HG03558 (cell line): ENCODE results near the gene STX8.
"Not testable (repeated sequence)": the region's sequence is repeated elsewhere in the genome, so short reads cannot be mapped to it uniquely, and the experiment has no call there.

ENCODE experiments used
- ATAC-seq: cut with Tn5 transposase; IDR thresholded peaks from one replicate; pipeline ENCODE4 v1.9.1; 2021; ENCODE audit warnings: moderate number of reproducible peaks; ENCODE audit not compliant: unreplicated experiment; ENCODE audit errors: extremely low read depth

STX8 gene

GRCh38 chr17:9575381-9576101 lies at the start of gene STX8:
Gene STX8 (minus strand): TSS chr17:9575820. CDS start chr17:9575808, 12 bp downstream.
- no peak for ATAC-seq

- no peak for ATAC-seq
Measured at GRCh38 chr17:9622961-9623360, 47.3 kb upstream of the STX8 start.

DNA sequence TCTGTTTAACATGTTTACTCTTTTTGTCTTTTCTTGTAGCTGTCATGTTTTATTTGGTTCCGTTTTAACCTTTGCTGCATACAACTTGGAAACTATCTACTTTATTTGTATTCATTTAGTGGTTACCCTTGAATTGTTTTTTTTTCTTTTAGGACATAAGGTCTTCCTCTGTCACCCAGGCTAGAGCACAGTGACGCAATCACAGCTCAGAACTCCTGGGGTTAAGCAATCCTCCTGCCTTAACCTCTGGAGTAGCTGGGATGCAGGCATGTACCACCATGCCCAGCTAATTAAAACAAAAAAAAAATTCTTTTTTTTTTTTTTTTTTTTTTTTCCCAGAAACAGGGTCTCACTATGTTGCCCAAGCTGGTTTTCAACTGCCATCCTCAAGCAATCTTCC lies 39.9 kb upstream of the STX8 start:
- no peak for ATAC-seq

GRCh38 chr17:9612006-9612405 lies 36.4 kb upstream of the STX8 start:
- no peak for ATAC-seq

GRCh38 chr17:9611557-9611956 lies 35.9 kb upstream of the STX8 start:
- no peak for ATAC-seq

DNA sequence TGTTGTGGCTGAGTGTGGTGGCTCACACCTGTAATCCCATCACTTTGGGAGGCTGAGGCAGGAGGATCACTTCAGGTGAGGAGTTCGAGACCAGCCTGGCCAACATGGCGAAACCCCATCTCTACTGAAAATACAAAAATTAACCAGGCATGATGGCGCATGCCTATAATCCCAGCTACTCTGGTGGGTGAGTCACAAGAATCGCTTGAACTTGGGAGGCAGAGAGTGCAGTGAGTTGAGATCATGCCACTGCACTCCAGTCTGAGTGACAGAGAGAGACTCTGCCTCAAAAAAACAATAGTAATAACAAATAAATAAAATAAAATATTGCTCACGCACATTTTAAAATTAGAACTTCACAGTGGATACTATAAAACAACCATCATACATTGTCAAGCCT lies 31.4 kb upstream of the STX8 start:
- ATAC-seq = not testable (repeated sequence)

GRCh38 chr17:9606453-9606852 lies 30.8 kb upstream of the STX8 start:
- ATAC-seq = no peak

GRCh38 chr17:9604583-9604982 lies 29.0 kb upstream of the STX8 start:
- ATAC-seq = not testable (repeated sequence)

- no peak for ATAC-seq
Measured at GRCh38 chr17:9598661-9599060, 23.0 kb upstream of the STX8 start.

DNA sequence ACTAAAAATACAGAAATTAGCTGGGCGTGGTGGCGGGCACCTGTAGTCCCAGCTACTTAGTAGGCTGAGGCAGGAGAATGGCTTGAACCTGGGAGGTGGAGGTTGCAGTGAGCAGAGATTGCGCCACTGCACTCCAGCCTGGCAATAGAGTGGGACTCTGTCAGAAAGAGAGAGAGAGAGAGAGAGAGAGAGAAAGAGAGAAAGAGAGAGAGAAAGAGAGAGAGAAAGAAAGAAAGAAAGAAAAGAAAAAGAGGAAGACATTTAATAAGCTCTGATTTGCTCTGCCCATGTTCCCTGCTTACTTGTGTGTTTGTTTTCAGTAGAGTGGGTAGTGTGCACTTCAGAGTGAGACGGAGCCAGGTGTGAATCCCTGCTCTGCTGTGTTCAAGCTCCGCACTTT lies 22.0 kb upstream of the STX8 start:
- ATAC-seq = not testable (repeated sequence)

GRCh38 chr17:9594065-9594464 lies 18.4 kb upstream of the STX8 start:
- no peak for ATAC-seq

- no peak for ATAC-seq
Measured at GRCh38 chr17:9587969-9588656, 12.5 kb upstream of the STX8 start.

- ATAC-seq = no peak
Measured at GRCh38 chr17:9577373-9577709, 1.7 kb upstream of the STX8 start.

DNA sequence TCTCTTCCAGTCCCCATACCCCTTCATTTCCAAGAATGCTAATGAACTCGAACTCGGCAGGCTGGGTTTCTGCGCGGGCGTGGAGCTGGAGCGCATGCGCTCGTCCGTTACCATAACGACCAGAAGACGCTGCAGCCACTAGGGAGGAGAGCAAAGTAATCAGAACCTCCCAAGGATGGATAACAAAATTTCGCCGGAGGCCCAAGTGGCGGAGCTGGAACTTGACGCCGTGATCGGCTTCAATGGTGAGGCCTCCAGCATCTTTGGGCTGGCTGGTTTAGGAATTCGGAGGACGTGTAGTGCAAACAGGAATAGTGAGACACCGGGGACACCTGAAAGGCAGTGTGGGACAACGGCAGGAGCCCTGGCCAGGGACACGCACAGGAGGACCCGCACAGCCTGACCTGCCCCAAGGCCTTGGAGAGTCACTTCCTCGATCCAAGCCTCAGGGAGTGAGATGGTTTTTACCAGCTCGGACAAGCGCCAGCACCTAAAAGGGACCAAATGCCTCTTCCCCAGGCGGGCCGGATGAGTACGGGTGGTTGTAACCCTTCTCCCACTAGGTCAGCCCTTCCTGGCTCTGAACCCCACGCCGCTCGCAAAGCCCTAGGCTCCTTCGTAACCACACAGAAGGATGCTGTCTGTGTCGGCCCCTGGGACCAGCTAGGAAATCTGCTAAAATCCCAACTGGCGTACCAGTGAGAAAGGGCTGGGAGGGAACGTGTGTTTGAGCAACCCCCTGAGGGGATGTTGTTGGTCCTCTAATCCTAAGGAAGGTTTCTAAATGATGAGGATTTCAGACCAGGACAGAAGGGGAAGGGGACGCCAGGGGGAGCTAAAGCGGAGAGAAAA lies 1.1 kb upstream of the STX8 start, which contains the start of gene CFAP52:
TSS of gene CFAP52 (plus strand) at position 122 of the 852 bp plus-strand sequence. CDS start at position 176, 54 bp downstream.
- no peak for ATAC-seq

GRCh38 chr17:9571201-9571600 lies 4.4 kb downstream of the STX8 start:
- ATAC-seq = no peak

GRCh38 chr17:9568957-9569588 lies 6.5 kb downstream of the STX8 start:
- ATAC-seq = no peak

- no peak for ATAC-seq
Measured at GRCh38 chr17:9568004-9568403, 7.6 kb downstream of the STX8 start.

- ATAC-seq = not testable (repeated sequence)
Measured at GRCh38 chr17:9566739-9567138, 8.9 kb downstream of the STX8 start.

- no peak for ATAC-seq
Measured at GRCh38 chr17:9566067-9566466, 9.6 kb downstream of the STX8 start.

- ATAC-seq = no peak
Measured at GRCh38 chr17:9564104-9564503, 11.5 kb downstream of the STX8 start.
